Epithelial cell of esophagus (primary cell): Measurements from ENCODE around the gene CRYBA4.

Source experiments
- DNase-seq: peaks from one replicate; pipeline ENCODE4 v3.0.0; 2010; ENCODE audit warnings: low read depth
- H3K4me3 ChIP-seq: 2 replicates; pipeline ENCODE4 v1.5.1; 2011; ENCODE audit warnings: mild to moderate bottlenecking, low read length, control low read depth
- TF ChIP-seq, protein P1 (sequence below): IDR thresholded peaks from 2 replicates; pipeline ENCODE4 v1.5.1; 2011; ENCODE audit warnings: low read depth, mild to moderate bottlenecking, low read length, control low read depth, inconsistent platforms; ENCODE audit not compliant: insufficient read depth; ENCODE audit errors: missing control alignments

The CRYBA4 gene

DNA sequence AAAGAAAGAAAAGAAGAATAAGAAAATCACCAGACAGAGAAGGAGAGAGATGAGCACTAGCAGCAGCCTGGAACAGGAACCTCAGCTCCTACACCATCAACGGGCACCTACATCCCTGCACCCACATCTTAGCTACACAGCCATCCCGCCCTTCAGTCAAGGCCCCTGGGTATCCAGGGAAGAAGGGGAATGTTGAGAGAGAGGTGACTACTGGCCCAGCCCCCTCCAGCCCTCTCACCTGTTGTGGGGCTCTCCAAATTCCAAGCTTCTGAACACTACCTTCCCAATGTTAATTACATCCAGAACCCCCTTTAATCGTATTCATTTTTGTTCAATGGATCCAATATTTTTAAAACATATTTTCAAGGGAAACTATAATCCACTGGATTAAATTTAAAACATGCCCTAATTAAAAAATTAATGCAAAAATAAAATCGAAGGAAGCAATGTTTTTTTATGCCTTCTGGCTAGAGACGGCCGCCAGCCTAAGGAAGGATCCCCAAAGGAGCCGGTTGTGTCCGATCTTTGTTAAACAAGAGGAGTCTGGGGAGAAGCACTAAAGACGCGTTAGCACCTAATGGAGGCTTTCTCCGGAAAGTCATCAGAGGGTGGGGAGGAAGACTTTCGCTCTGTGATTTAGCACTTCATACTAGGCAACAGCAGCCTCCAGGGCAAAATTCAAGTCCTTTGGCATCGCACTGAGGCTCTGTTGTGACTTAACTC is 41.4 kb upstream of the CRYBA4 start:
- no peak for DNase-seq
- no peak overlapping the region for H3K4me3 ChIP-seq
- TF ChIP-seq, protein P1, sequence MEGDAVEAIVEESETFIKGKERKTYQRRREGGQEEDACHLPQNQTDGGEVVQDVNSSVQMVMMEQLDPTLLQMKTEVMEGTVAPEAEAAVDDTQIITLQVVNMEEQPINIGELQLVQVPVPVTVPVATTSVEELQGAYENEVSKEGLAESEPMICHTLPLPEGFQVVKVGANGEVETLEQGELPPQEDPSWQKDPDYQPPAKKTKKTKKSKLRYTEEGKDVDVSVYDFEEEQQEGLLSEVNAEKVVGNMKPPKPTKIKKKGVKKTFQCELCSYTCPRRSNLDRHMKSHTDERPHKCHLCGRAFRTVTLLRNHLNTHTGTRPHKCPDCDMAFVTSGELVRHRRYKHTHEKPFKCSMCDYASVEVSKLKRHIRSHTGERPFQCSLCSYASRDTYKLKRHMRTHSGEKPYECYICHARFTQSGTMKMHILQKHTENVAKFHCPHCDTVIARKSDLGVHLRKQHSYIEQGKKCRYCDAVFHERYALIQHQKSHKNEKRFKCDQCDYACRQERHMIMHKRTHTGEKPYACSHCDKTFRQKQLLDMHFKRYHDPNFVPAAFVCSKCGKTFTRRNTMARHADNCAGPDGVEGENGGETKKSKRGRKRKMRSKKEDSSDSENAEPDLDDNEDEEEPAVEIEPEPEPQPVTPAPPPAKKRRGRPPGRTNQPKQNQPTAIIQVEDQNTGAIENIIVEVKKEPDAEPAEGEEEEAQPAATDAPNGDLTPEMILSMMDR: no peak

DNA sequence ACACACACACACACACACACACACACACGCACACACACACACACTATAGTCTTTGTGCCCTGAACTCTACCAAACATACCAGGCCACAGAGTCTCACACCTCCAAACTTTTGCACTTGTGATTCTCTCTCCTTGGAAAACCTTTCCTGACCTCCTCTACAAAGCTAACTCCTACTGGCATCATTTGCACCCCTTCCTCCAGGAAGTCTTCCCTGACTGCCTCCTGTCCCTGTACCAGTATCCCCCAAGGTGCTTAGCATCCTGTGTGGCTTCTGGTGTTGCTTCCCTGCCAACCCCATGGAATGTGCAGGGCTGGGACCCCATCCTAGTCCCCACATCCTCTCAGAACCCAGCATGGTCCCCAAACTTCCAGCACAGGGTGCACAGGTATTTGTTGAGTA is 40.7 kb upstream of the CRYBA4 start:
- TF ChIP-seq, protein P1: no peak
- DNase-seq: no peak

DNA sequence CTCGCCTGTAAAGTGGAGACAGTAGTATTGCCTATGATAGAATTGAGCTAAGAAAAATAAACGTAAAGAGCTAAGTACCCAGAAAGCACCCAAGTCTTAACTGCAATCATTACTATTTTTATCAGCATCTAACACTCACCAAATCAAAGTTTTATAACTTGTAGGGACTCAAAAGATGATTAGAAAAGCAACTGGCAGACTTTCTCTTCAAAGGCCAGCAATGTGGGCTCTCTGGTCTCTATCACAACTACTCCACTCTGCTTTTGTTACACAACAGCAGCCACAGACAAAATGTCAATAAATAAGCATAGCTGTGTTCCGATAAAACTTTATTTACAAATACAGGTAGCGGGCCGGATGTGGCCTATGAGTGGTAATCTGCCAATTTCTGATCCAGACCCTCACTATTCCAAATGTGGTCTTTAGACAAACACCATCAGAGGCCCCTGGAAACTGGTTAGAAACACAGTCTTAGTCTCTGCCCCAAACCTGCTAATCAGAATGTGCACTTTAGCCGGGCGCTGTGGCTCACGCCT is 40.1 kb upstream of the CRYBA4 start:
- no peak overlapping the region for H3K4me3 ChIP-seq
- TF ChIP-seq, protein P1: no peak
- DNase-seq: no peak

More for the DNA sequence above, 40.7 kb upstream of the CRYBA4 start:
- H3K4me3 ChIP-seq: no peak overlapping the region

DNA sequence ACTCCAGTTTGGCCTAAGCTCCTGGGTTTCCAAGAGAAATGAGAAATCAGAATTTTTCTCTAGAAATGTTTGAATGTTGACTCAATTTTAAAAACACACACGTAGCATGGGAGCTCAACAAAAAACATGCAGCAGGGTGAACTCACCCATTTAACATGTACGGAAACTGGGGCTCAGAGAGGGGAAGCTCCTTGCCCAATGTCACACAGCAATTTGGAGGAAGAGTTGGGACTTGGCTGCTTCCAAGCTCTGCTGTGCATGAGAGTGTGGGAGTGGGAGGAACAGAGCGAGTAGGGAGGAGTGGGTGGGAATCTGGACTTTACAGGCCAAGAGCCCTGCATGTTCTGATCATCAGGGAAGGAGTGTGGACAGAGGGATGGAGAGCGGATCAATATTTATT is 37.8 kb upstream of the CRYBA4 start:
- TF ChIP-seq, protein P1: no peak
- no peak overlapping the region for H3K4me3 ChIP-seq
- DNase-seq: no peak

DNA sequence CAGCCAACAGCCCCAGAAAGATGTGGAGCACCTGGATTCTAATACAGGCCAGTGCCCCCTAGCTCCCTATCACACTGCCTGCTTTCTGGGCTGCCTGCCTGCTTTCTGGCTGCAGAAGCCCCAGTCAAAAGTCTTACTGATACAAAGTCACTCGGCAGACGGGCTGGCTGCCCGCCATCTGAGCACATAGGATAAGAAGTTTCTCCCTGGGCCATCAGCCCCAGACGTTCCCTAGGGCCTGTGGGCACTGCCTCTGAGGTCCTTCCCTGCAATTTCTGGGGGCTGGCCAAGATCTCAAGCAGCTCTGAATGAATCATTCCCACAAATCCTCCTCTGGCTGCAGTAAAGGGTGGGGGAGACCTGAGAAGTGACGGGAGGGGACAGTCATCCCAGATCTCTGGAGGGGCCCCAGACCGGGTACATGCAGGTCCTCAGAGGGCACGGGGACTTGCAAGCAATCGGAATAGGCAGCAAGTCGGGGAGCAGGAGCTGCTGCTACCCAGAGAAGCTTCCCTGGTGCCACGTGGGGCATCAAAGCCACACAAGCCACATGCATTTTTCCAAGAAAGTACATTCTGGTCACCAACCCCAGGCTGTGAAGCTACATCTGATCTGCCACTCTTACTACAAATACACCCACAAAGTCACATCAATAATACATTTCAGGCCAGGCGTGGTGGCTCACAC is 36.5 kb upstream of the CRYBA4 start:
- TF ChIP-seq, protein P1: peak; percentile 26
- no peak overlapping the region for H3K4me3 ChIP-seq
- DNase-seq: peak; percentile 66

DNA sequence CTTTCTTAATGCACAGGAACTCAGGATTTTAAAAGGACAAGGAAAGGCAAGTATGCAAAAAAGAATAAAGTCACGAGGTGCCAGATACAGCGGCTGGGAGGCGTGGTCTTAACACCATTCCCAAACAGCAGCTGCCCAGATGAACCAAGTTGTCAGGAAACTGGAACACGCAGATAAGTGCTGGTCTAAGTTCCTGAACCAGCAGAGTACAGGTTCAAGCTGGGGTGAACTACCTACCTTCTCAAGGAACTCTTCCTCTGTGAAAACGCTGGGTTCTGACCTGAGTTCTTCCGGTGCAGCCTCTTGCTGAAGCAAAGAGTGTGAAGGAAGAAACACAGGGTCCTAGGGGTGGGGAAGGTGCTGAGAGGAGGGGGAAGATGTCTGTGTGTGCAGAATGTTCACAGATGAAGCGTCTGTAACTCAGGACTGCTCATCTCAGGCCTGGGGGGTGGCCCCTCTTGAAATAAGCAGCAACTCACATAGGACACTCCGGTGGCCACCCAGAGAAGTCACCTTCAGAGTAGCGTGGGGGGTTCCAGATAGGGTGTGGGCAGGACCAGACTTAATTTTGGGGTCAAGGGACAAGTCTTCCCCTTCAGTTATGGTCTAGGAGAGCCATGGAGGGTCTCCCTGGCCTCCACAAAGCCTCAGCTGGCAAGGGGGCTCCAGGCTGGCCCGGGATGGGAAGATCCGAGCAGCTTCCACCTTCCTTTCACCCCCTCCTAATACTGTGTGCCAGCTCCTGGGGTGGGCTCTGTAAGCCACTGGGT is 35.0 kb upstream of the CRYBA4 start:
- no peak for DNase-seq
- TF ChIP-seq, protein P1: no peak
- H3K4me3 ChIP-seq: no peak overlapping the region
